SK-N-SH treated with all-trans-retinoic acid at 6 μM for 48 hours (cell line): ENCODE measurements around the gene PKD2L2.
"Not testable (repeated sequence)": the region's sequence is repeated elsewhere in the genome, so short reads cannot be mapped to it uniquely, and the experiment has no call there.

Experiments used
- CSDC2 ChIP-seq: fragments of 250-450 bp; sonication (Bioruptor Pico); IDR thresholded peaks from 2 replicates; pipeline ENCODE4 v1.5.0; 2020; ENCODE audit warnings: mild to moderate bottlenecking, moderate library complexity
- ISL1 ChIP-seq: fragments of 250-450 bp; sonication (Bioruptor Pico); IDR thresholded peaks from 2 replicates; pipeline ENCODE4 v2.1.2; 2022; ENCODE audit warnings: mild to moderate bottlenecking, moderate library complexity
- TF ChIP-seq, protein P1 (sequence below): fragments of 250-450 bp; sonication (Bioruptor Pico); IDR thresholded peaks from 2 replicates; pipeline ENCODE4 v1.8.0; 2020; ENCODE audit warnings: mild to moderate bottlenecking, moderate library complexity, borderline replicate concordance

DNA sequence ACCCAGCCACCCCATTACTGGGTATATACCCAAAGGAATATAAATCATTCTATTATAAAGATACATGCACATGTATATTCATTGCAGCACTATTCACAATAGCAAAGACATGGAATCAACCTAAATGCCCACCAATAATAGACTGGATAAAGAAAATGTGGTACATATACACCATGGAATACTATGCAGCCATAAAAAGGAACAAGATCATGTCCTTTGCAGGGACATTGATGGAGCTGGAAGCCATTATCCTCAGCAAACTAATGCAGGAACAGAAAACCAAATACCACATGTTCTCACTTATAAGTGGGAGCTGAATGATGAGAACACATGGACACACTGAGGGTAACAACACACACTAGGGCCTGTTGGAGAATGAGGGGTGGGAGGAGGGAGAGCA, 36.1 kb upstream of the PKD2L2 start:
- TF ChIP-seq CSDC2; ISL1 (CRISPR knock-in tag): not testable (repeated sequence)
- TF ChIP-seq, protein P1, sequence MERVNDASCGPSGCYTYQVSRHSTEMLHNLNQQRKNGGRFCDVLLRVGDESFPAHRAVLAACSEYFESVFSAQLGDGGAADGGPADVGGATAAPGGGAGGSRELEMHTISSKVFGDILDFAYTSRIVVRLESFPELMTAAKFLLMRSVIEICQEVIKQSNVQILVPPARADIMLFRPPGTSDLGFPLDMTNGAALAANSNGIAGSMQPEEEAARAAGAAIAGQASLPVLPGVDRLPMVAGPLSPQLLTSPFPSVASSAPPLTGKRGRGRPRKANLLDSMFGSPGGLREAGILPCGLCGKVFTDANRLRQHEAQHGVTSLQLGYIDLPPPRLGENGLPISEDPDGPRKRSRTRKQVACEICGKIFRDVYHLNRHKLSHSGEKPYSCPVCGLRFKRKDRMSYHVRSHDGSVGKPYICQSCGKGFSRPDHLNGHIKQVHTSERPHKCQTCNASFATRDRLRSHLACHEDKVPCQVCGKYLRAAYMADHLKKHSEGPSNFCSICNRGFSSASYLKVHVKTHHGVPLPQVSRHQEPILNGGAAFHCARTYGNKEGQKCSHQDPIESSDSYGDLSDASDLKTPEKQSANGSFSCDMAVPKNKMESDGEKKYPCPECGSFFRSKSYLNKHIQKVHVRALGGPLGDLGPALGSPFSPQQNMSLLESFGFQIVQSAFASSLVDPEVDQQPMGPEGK (CRISPR knock-in tag): not testable (repeated sequence)
